Activated gamma-delta T cell treated with anti-CD3 and anti-CD28 coated beads, Interleukin-2, amount 50 U/mL, for 16 hours (primary cell): ENCODE data around the gene SMARCAD1.

ENCODE experiments used
- DNase-seq: peaks from one replicate; pipeline ENCODE4 v3.0.0-alpha.2; 2020; ENCODE audit warnings: low read depth

Gene SMARCAD1, protein sequence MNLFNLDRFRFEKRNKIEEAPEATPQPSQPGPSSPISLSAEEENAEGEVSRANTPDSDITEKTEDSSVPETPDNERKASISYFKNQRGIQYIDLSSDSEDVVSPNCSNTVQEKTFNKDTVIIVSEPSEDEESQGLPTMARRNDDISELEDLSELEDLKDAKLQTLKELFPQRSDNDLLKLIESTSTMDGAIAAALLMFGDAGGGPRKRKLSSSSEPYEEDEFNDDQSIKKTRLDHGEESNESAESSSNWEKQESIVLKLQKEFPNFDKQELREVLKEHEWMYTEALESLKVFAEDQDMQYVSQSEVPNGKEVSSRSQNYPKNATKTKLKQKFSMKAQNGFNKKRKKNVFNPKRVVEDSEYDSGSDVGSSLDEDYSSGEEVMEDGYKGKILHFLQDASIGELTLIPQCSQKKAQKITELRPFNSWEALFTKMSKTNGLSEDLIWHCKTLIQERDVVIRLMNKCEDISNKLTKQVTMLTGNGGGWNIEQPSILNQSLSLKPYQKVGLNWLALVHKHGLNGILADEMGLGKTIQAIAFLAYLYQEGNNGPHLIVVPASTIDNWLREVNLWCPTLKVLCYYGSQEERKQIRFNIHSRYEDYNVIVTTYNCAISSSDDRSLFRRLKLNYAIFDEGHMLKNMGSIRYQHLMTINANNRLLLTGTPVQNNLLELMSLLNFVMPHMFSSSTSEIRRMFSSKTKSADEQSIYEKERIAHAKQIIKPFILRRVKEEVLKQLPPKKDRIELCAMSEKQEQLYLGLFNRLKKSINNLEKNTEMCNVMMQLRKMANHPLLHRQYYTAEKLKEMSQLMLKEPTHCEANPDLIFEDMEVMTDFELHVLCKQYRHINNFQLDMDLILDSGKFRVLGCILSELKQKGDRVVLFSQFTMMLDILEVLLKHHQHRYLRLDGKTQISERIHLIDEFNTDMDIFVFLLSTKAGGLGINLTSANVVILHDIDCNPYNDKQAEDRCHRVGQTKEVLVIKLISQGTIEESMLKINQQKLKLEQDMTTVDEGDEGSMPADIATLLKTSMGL

DNA sequence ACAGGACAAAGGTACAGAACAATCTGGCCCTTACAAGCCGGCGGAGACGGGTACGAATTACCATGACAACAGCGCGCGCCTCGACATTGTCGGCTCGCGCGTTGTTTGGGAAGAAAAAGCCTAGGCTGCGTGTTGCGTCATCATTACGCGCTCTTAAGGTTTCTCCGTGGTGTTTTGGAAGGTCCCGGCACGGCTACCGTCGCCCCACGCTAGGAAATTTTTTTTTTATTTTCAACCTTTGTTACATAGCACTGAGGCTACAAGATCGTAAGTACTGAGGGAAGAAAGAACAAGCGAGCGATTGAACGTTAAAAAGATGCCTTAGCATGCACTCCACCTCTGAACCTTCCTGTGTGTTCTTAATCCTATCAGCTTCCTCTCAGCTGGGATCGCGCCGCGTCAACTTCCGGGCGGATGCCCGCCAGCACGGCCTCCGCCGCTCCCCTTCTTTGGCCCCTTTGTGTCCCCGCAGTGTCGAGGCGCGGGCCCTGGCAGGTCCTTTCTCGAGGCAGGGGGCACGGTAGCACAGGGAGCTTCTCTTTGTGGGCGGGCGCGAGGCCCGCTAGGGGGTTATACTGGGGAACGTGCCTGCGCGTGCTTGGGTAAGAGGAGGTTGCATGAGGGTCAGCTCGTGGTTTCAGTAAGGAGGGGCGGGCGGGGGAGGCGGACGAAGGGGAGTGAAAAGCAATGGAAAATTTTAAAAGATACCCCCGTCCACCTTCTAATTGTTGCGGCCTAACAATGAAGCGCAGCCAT, at the start of gene SMARCAD1:
SMARCAD1 (plus strand) TSS at position 397 of the 756 bp plus-strand sequence. CDS start 530 bp downstream, outside the sequence.
- DNase-seq = peak; percentile 77

- no peak for DNase-seq
Observed at GRCh38 chr4:94158883-94159282, 48.8 kb upstream of the SMARCAD1 start.

DNA sequence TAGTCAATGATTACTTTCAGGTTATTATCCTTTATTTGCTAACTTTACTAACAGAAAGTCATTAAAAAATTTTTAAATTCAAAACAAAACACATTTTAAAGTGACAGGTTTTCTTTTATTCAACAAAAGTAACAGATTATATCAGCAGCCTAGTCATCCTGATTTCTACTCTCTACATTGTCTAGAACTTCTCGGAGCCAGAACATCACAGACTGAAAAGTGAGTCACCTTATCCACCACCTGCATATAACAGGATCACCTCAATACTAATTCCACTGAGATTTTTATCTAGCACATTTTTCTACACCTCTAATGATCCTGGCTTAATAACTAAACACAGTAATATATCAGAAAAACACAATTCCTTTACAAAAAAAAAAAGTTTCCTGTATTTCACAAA, 47.9 kb upstream of the SMARCAD1 start:
- DNase-seq = no peak

DNA sequence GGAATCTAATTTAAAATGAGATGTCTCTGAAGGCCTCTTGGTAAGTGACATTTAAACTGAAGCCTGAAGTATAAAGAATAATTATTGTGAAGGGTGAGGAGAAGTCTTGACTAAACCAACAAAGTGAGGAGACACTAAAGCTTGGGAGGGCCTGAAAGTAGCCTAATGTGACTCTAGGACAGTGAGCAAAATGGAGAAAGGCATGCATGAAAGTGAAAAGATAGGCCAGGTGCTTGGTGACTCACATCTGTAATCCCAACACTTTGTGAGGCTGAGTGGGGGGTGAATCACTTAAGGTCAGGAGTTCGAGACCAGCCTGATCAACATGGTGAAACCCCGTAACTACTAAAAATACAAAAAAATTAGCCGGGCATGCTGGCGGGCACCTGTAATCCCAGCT, 46.9 kb upstream of the SMARCAD1 start:
- DNase-seq = no peak

GRCh38 chr4:94165256-94165655, 42.4 kb upstream of the SMARCAD1 start:
- DNase-seq = no peak

DNA sequence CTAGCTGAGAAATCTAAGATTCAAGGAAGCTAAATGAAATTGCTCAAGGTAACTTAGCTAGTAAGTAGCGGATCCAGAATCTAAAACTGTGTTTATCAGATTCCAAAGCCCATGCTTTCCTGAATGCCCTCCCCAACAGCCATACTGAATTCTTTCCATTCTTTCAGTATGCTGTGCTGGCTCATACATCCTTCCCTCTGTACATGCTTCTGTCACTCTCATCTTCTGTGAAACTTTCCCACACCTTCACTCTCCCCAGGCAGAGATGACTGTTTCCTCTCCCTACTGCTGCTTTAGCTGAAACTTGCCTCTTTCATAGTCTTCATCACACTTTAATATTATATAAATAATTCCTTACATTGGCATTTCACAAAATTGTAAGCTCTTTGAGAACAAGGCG, 39.3 kb upstream of the SMARCAD1 start:
- DNase-seq = no peak

GRCh38 chr4:94169803-94170372, 37.8 kb upstream of the SMARCAD1 start:
- no peak for DNase-seq

- no peak for DNase-seq
Observed at GRCh38 chr4:94171616-94172015, 36.0 kb upstream of the SMARCAD1 start.

DNA sequence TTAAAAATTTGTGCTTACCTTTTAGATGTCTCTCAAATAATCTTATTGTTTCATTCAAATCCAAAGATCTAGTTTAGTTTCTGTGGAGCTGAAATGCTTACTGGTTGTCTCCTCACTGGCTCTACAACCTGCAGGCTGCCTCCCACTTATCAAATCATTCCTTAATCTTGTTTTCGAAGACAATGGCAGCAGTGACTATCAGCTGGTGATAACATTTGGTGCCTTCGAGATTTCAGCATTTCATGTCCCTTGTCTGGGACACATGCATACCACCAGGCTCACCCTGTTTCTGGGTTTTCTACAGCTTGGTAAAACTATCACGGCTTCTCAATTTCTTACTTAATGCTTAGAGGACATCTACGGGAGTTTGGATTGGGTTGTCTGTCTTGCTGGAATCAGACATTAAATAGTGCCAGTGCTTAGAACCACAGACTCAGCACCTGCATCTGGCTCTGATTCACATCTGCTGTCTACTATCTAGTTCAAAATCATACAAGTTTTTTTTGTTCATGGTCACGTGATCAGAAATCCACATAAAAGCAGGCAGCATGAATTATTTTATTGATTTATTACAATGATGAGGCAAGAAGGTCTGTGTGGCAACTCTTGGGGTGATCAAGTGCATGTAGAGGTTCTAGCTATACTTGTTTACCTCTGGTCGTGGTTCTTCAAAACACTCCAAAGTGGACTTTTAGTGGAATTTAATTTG, 32.0 kb upstream of the SMARCAD1 start:
- DNase-seq = no peak

DNA sequence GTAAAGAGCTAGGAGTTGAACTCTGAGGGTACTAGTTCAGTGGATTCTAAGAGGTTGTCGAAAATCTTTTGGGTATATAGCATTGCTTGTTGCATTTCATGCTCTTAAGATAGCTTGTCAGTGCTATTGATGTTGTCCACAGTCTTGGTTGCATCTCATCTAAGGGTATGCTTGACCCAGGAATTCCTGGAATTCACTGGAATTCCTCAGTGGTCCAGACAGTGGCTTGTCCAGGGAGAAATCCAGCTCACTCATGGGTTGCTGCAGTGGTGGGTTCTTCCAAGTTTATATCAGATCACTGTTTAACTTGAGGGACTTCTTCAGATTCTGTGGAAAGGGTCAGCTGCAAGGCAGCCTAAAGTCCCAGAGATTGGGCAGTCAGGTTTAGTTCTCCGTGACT, 29.8 kb upstream of the SMARCAD1 start:
- DNase-seq = no peak

DNA sequence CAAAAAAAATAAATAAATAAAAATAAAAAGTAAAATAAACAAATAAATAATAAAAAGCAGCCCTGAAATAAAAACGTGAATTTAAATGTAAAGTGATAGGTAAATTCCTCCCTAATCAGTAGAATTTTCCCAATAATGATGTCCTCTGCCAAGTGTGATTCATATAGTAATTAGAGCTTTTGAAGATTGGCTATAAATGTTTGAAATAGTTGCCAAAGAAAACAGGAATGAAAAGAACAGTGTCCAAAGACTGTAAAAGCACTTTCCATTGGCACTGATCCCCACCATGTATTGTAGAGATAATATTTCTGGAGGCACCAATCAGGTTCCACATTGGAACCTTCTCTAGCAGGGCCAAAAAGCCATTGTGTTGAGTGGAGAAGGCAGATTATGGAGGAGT, 25.9 kb upstream of the SMARCAD1 start:
- no peak for DNase-seq

DNA sequence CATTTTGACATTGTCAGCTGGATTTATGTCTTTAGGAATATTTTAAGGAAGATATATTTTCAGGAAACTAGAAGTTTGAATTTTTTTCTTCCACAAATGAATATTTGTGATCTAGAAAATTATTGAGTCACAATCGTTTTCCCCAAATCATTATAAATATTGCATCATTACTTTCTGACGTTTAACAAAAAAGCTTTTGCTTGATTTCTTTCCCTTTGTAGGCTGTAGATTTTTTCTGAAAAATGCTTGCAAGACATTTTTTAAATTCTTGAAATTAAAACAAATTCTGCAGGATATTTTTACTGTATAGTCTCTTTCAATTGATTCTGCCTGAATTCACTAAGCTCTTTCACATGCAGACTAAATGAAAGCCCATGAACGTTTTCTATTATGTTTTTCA, 4.9 kb upstream of the SMARCAD1 start:
- no peak for DNase-seq

DNA sequence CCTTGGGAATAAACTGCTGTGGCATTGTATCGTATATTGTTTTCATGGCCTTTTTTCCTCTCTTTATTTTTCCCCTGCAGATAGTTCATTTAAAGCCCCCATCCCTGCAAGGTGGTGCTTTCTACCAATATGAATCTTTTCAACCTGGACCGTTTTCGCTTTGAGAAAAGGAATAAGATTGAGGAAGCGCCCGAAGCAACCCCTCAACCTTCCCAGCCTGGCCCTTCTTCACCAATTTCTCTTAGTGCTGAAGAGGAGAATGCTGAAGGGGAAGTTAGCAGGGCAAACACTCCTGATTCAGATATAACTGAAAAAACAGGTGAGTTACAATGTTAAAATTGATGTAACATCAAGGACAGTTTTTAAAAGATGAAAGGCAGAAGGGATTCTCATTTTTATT, 601 bp downstream of the SMARCAD1 start:
- DNase-seq = no peak

GRCh38 chr4:94208918-94209317, 1.3 kb downstream of the SMARCAD1 start:
- DNase-seq = no peak

DNA sequence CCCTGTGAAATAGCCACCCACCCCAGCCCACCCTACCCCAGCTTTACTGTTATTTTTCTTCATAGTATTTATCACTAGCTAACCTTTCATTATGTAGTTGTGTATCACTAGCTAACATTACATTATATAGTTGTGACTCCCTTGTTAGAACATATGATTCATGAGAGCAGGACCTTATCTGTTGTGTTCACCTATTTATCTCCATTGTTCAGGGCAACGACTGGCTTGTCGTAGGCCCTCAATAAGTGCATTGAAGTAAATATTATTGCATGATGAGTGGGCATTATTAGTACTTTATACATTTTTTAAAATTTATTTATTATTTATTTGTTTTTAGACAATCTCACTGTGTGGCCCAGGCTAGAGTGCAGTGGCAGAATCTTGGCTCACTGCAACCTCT, 4.2 kb downstream of the SMARCAD1 start:
- no peak for DNase-seq

- no peak for DNase-seq
Observed at GRCh38 chr4:94214703-94215319, 7.1 kb downstream of the SMARCAD1 start.

DNA sequence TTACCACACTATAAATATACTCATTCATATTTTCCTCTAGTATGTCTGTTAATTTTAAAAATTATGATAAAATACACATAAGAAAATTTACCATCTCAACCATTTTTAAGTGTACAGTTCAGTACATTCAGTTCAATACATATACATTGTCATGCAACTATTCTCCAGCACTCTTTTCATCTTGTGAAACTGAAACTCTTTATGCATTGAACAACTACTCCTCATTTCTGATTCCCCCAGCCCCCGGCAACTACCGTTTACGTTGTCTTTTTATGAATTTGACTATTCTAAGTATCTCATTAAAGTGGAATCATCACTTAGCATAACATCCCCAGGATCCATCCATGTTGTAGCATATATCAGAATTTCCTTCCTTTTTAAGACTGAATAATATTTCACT, 8.7 kb downstream of the SMARCAD1 start:
- no peak for DNase-seq

DNA sequence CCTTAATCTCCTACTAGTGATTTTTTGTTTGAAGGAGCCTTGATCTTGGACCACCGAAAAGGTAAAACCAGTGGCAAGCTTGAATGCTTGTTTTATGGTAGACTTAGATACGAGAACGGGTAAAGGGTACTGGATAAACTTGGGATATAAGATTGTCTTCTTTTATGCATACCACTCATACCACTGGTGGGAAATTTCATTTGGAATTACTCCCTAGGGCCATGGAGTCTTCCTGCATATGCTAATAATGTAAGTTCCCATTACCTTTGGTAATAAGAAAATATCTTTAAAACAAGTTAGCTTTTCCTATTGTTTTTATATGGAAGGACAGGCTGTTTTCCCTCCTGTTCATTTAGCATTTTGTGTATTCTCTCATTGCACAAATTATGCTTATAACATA, 11.7 kb downstream of the SMARCAD1 start:
- no peak for DNase-seq

DNA sequence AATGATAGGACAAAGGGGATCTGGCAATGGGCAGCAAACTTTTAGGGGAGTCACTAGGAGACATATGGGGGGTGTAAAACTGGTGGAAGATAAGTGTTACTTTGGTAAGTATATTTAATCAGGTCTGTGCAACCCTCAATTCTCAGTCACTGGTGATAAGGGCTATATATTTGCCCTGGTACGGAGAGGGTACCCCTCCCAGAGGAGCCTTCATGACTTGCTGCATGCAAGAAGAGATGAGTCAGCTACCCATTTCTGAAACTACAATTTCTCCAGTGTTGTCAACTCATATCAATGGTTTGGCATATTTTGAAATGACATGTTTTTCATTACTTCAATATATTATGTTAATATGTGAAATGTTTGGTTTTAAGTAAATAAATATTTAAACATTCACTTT, 14.3 kb downstream of the SMARCAD1 start:
- no peak for DNase-seq

GRCh38 chr4:94225449-94225848, 17.8 kb downstream of the SMARCAD1 start:
- DNase-seq = no peak

DNA sequence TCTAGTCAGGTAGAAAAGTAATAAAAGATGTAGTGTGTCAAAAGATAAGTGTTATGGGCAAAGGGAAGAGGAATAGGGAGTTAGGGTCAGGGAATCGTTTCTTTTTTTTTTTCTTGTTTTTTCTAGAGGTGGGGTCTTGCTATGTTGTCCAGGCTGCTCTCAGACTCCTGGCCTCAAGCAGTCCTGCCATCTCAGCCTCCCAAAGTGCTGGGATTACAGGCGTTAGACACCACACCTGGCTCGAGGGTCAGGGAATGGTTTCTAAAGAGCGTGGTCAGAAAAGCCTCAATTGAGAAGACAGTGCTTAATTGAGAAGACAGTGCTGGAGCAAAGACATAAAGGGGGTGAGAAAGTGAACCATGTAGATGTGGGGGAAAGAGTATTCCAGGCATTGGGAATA, 19.1 kb downstream of the SMARCAD1 start:
- no peak for DNase-seq
